Cardiac muscle cell (in vitro differentiated cells and primary cell): ENCODE results near the gene ACVR2A. TPM values are rescaled to one million over a fixed set of nuclear protein-coding genes. Genes with fewer than 3 reads are reported as not detected.
A peak's percentile ranks its signal among the peaks of the same experiment; 100 is the strongest.

Experiments used
- DNase-seq, 2 donors: peaks; one replicate each; pipeline versions ENCODE4 v3.0.0 to v3.0.0-alpha.2; 2010 to 2017; ENCODE audit warnings: low read depth in 1 of 2, low spot score in 1 of 2
- H3K27ac ChIP-seq: fragments of 200-600 bp; sonication (generic); 2 replicates; pipeline ENCODE4 v1.5.1; 2016
- H3K27me3 ChIP-seq: fragments of 200-600 bp; sonication (generic); 2 replicates; pipeline ENCODE4 v1.6.0; 2016; ENCODE audit warnings: control low read depth
- H3K36me3 ChIP-seq: fragments of 200-600 bp; sonication (generic); 2 replicates; pipeline ENCODE4 v1.5.1; 2016; ENCODE audit warnings: control low read depth
- H3K4me1 ChIP-seq: fragments of 200-600 bp; sonication (generic); 2 replicates; pipeline ENCODE4 v1.8.1; 2017; ENCODE audit warnings: low read depth, mild to moderate bottlenecking, mixed run types
- H3K4me3 ChIP-seq: fragments of 200-600 bp; sonication (generic); 2 replicates; pipeline ENCODE4 v1.5.1; 2016; ENCODE audit warnings: mild to moderate bottlenecking
- H3K9me3 ChIP-seq: fragments of 200-600 bp; sonication (generic); 2 replicates; pipeline ENCODE4 v1.5.1; 2017; ENCODE audit warnings: low read depth, mild to moderate bottlenecking, control low read depth
- polyA plus RNA-seq: library from polyadenylated mRNA; unstranded; fragments of >200 nt; fragmentation: Nextera tagmentation; extraction: Ambion mirVana; gene quantifications from 2 replicates; pipeline ENCODE4 v1.2.1, GENCODE V29; 2016
- total RNA-seq: library from RNA; depleted of rRNA; stranded (reverse); fragments of >200 nt; gene quantifications from 2 replicates; pipeline ENCODE4 v1.2.3, GENCODE V29; 2016
- TF ChIP-seq, protein P1 (sequence below): IDR thresholded peaks from 2 replicates; pipeline ENCODE4 v1.5.1; 2012; ENCODE audit warnings: low read depth, mild to moderate bottlenecking, low read length

Gene ACVR2A
- total and polyA plus RNA-seq, 2 experiments from 2014 or later: 10.3 to 12.4 TPM

DNA sequence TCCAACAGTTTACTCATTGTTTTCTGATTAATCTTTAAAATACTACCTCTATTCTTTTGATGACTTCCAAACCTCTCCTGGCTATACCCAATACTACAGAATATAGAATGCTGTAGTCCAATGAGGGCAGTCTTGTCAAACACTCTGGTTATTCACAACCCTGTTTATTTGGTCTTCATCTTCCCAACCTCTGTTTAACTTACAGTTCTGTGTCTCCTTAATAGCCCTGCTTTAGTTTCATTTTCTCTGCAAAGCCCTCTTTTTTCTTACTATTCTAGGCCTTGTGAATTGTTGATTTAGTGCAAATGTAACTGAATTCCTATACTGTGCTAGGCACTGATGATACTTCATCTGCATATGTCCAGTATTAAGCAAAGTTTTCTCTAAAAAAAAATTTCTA is 40.0 kb downstream of the ACVR2A start:
- Histone ChIP-seq H3K4me1 (peaks cover 10% of the 10 kb centered on the region), H3K36me3 (no peaks in the 10 kb centered on the region), H3K27me3 (no peaks in the 10 kb centered on the region), H3K27ac (no peak overlapping the region), H3K4me3 (no peak overlapping the region), H3K9me3 (no peaks in the 10 kb centered on the region)
- DNase-seq: no peak
- TF ChIP-seq, protein P1, sequence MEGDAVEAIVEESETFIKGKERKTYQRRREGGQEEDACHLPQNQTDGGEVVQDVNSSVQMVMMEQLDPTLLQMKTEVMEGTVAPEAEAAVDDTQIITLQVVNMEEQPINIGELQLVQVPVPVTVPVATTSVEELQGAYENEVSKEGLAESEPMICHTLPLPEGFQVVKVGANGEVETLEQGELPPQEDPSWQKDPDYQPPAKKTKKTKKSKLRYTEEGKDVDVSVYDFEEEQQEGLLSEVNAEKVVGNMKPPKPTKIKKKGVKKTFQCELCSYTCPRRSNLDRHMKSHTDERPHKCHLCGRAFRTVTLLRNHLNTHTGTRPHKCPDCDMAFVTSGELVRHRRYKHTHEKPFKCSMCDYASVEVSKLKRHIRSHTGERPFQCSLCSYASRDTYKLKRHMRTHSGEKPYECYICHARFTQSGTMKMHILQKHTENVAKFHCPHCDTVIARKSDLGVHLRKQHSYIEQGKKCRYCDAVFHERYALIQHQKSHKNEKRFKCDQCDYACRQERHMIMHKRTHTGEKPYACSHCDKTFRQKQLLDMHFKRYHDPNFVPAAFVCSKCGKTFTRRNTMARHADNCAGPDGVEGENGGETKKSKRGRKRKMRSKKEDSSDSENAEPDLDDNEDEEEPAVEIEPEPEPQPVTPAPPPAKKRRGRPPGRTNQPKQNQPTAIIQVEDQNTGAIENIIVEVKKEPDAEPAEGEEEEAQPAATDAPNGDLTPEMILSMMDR: no peak

- no peak overlapping the region for H3K4me3 ChIP-seq
- H3K27ac ChIP-seq: no peak overlapping the region
- no peaks in the 10 kb centered on the region for H3K9me3 ChIP-seq
- no peaks in the 10 kb centered on the region for H3K36me3 ChIP-seq
- peaks cover 10% of the 10 kb centered on the region for H3K4me1 ChIP-seq
- H3K27me3 ChIP-seq: no peaks in the 10 kb centered on the region
- TF ChIP-seq, protein P1: no peak
- no peak for DNase-seq
Measured at GRCh38 chr2:147886136-147886535, 41.3 kb downstream of the ACVR2A start.

DNA sequence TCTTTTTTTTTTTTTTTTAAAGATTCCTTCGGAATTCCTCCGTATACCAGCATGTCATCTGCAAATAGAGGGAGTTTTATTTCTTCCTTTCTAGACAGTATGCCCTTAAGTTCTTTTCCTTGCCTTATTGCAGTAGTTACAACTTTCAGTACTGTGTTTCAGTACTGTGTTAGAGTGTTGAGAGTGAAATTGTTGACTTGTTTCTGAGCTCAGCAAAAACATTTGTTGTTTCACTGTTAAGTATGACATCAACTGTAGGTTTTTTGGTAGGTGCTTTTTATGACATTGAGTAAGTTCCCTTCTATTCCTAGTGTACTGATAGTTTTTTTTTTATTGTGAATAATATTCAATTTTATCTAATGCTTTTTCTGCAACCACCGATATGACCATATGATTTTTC is 43.9 kb downstream of the ACVR2A start:
- H3K36me3 ChIP-seq: no peaks in the 10 kb centered on the region
- no peak overlapping the region for H3K4me3 ChIP-seq
- no peak for DNase-seq
- H3K4me1 ChIP-seq: peaks cover 10% of the 10 kb centered on the region
- H3K9me3 ChIP-seq: no peaks in the 10 kb centered on the region
- H3K27me3 ChIP-seq: no peaks in the 10 kb centered on the region
- no peak overlapping the region for H3K27ac ChIP-seq
- TF ChIP-seq, protein P1: no peak

- TF ChIP-seq, protein P1: no peak
- no peak for DNase-seq
- Histone ChIP-seq H3K36me3 (peaks cover 6% of the 10 kb centered on the region), H3K4me3 (no peak overlapping the region), H3K9me3 (no peaks in the 10 kb centered on the region), H3K4me1 (no peaks in the 10 kb centered on the region), H3K27ac (no peak overlapping the region), H3K27me3 (no peaks in the 10 kb centered on the region)
Measured at GRCh38 chr2:147904051-147904450, 59.2 kb downstream of the ACVR2A start.

- no peak for DNase-seq
- Histone ChIP-seq H3K36me3 (no peaks in the 10 kb centered on the region), H3K4me3 (no peak overlapping the region), H3K9me3 (no peaks in the 10 kb centered on the region), H3K27me3 (no peaks in the 10 kb centered on the region), H3K4me1 (no peaks in the 10 kb centered on the region), H3K27ac (no peak overlapping the region)
- TF ChIP-seq, protein P1: no peak
Measured at GRCh38 chr2:147909178-147909577, 64.3 kb downstream of the ACVR2A start.

DNA sequence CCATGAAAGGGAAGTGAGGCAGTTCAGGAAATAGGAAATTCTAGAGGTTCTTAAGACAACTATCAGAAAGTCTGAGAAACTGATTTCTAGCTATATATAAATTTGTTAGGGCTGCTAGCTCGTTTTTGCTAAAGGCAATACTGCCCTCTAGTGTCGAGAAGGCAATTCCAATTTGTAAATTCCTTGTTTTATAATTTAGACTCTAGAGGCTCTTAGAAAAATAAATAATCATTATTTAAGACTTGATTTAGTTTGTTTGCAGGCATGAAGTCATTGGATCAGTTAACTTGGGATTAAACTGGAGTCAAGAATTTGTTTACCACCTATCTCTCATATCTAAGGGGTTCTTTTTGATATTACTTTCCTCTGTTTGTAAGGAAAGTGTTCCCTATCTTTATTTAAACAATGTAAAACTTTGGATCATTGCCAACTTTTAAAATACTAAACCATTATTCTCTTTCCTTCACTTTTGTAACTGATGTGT is 66.2 kb downstream of the ACVR2A start:
- TF ChIP-seq, protein P1: peak; percentile 59
- Histone ChIP-seq H3K27me3 (no peaks in the 10 kb centered on the region), H3K4me1 (no peaks in the 10 kb centered on the region), H3K4me3 (no peak overlapping the region), H3K27ac (no peak overlapping the region), H3K9me3 (no peaks in the 10 kb centered on the region), H3K36me3 (no peaks in the 10 kb centered on the region)
- peak; percentile 67 to 87 for DNase-seq
